K562 (cell line): Measurements from ENCODE around the gene PPP1R12B. TPM values are rescaled to one million over a fixed set of nuclear protein-coding genes. Genes with fewer than 3 reads are reported as not detected.

Source experiments
- EGR1 ChIP-seq: fragments of 450-650 bp; conservative IDR thresholded peaks from 2 replicates; pipeline ENCODE4 v1.6.1; 2017; ENCODE audit warnings: mild to moderate bottlenecking
- ETV1 ChIP-seq: fragments of 450-650 bp; conservative IDR thresholded peaks from 2 replicates; pipeline ENCODE4 v1.6.1; 2016; ENCODE audit warnings: missing genetic modification characterization, control low read depth, low read depth, missing compliant biosample characterization
- GTF2B ChIP-seq: IDR thresholded peaks from 2 replicates; pipeline ENCODE4 v1.6.1; 2011; ENCODE audit not compliant: insufficient read length; ENCODE audit errors: extremely low read depth
- GTF2E2 ChIP-seq: fragments of 200-800 bp; sonication (Bioruptor generic); IDR thresholded peaks from 2 replicates; pipeline ENCODE4 v1.6.1; 2016; ENCODE audit warnings: missing genetic modification characterization, missing compliant biosample characterization
- HMGN3 ChIP-seq: IDR thresholded peaks from 2 replicates; pipeline ENCODE4 v1.6.1; 2011; ENCODE audit warnings: borderline replicate concordance, low read depth, mild to moderate bottlenecking, mixed read lengths, low read length; ENCODE audit not compliant: insufficient read length; ENCODE audit errors: extremely low read depth
- KLF6 ChIP-seq: fragments of 250-450 bp; sonication (Bioruptor Pico); IDR thresholded peaks from 2 replicates; pipeline ENCODE4 v1.4.0; 2020; ENCODE audit warnings: mild to moderate bottlenecking, moderate library complexity, borderline replicate concordance
- LCOR ChIP-seq: sonication (generic); formaldehyde crosslinking; IDR thresholded peaks from 2 replicates; pipeline ENCODE4 v1.8.0; 2022; ENCODE audit warnings: mild to moderate bottlenecking, missing genetic modification reagents
- MCM5 ChIP-seq: fragments of 450-650 bp; IDR thresholded peaks from 2 replicates; pipeline ENCODE4 v1.6.1; 2016; ENCODE audit warnings: low read depth
- NFATC3 ChIP-seq: fragments of 450-650 bp; IDR thresholded peaks from 2 replicates; pipeline ENCODE4 v1.6.1; 2017; ENCODE audit warnings: mild to moderate bottlenecking
- NR2C1 ChIP-seq, 2 experiments: fragments of 450-650 bp; IDR thresholded peaks; 2 replicates each; pipeline ENCODE4 v1.6.1; 2017; ENCODE audit warnings: mild to moderate bottlenecking in 2 of 2, antibody characterized with exemption in 1 of 2, inconsistent platforms in 1 of 2, missing compliant biosample characterization in 1 of 2, missing genetic modification characterization in 1 of 2
- RBFOX2 ChIP-seq: fragments of 200-400 bp; formaldehyde crosslinking; IDR thresholded peaks from 2 replicates; pipeline ENCODE4 v1.6.1; 2017; ENCODE audit warnings: low read depth, mild to moderate bottlenecking, low read length, moderate library complexity
- RBM14 ChIP-seq: fragments of 200-400 bp; formaldehyde crosslinking; IDR thresholded peaks from 2 replicates; pipeline ENCODE4 v1.6.1; 2018; ENCODE audit warnings: low read depth, mild to moderate bottlenecking, low read length, moderate library complexity, borderline replicate concordance; ENCODE audit not compliant: insufficient read depth
- SMARCA4 ChIP-seq: fragments of 450-650 bp; IDR thresholded peaks from 2 replicates; pipeline ENCODE4 v1.6.1; 2016
- TAL1 ChIP-seq: fragments of 450-650 bp; IDR thresholded peaks from 2 replicates; pipeline ENCODE4 v1.6.1; 2016; ENCODE audit warnings: mild to moderate bottlenecking
- ZBTB49 ChIP-seq: sonication (generic); formaldehyde crosslinking; IDR thresholded peaks from 2 replicates; pipeline ENCODE4 v1.8.0; 2022; ENCODE audit warnings: missing genetic modification reagents, mild to moderate bottlenecking, borderline replicate concordance
- ZBTB7A ChIP-seq: IDR thresholded peaks from 2 replicates; pipeline ENCODE4 v1.6.1; 2011; ENCODE audit warnings: low read depth, mild to moderate bottlenecking, low read length, moderate library complexity, borderline replicate concordance; ENCODE audit not compliant: control insufficient read depth
- ZNF347 ChIP-seq: fragments of 450-650 bp; formaldehyde crosslinking; IDR thresholded peaks from 2 replicates; pipeline ENCODE4 v1.4.0; 2020; ENCODE audit warnings: low read depth, mild to moderate bottlenecking, moderate library complexity
- ZNF436 ChIP-seq: fragments of 250-450, 450-650 bp; sonication (Bioruptor Pico); formaldehyde crosslinking; IDR thresholded peaks from 2 replicates; pipeline ENCODE4 v1.7.0; 2020; ENCODE audit warnings: mild to moderate bottlenecking
- ZNF589 ChIP-seq: fragments of 200-800 bp; sonication (Bioruptor generic); IDR thresholded peaks from 2 replicates; pipeline ENCODE4 v1.6.1; 2016; ENCODE audit warnings: low read depth, missing genetic modification characterization, missing compliant biosample characterization
- polyA plus RNA-seq, 8 experiments: library from polyadenylated mRNA; depleted of rRNA in 4 of 8; stranded (reverse) in 5 of 8; unstranded in 3 of 8; fragments of >200 nt; fragmentation: Nextera tagmentation in 2 of 8; fragmentation: Illumina TruSeq in 1 of 8; extraction: Ambion mirVana in 2 of 8; extraction: Trizol in 1 of 8; gene quantifications; 2 replicates each; pipeline versions ENCODE4 v1.2.1 to v1.2.3, GENCODE V29; 2011 to 2014; ENCODE audit warnings: inconsistent platforms in 1 of 8, missing spikeins in 1 of 8
- total RNA-seq, 7 experiments: library from RNA; depleted of rRNA in 6 of 7; stranded (reverse); fragments of >200 nt in 6 of 7; fragmentation: Illumina TruSeq in 2 of 7; extraction: Trizol in 2 of 7; gene quantifications; 2 replicates each; pipeline versions ENCODE4 v1.2.1 to v1.2.3, GENCODE V29; 2011 to 2021; ENCODE audit warnings: low replicate concordance in 1 of 7
- TF ChIP-seq, protein P1 (sequence below): fragments of 200-800 bp; sonication (Bioruptor generic); IDR thresholded peaks from 2 replicates; pipeline ENCODE4 v1.6.1; 2016; ENCODE audit warnings: missing genetic modification characterization, missing compliant biosample characterization

The PPP1R12B gene
- total and polyA plus RNA-seq, 9 of the 15 experiments (the other 6 are each of a cell fraction or from before 2014, with no cell fraction given): 0.73 to 16.9 (median 13.6) TPM

DNA sequence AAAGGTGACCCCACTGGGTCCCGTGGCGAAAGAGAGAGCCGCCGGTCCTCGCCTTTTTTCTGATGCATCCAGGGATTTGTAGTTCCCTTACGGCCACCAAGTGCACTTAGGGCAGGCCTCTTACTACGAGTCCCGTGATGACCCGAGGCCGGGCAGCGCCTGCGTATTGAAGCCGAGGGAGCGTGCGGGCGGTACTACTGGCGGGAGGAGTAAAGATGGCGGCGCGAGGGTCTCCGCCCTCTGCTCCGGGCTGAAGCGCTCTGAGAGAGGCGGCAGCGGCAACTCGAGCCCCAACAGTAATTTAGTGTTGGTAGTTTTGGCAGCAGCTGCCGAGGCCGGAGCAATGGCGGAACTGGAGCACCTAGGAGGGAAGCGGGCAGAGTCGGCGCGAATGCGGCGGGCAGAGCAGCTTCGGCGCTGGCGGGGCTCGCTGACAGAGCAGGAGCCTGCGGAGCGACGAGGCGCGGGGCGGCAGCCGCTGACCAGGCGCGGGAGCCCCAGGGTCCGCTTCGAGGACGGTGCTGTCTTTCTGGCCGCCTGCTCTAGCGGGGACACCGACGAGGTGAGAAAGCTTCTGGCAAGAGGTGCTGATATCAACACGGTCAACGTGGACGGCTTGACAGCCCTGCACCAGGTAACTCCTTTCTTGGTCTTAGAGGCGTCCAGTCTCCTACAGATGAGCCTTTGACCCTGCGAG lies at the start of gene PPP1R12B (continued):
- peak; percentile 86 for TF ChIP-seq ZBTB7A
- no peak for TF ChIP-seq RBM14
- no peak for TF ChIP-seq ZBTB49
- no peak for TF ChIP-seq TAL1
- peak; percentile 95 for TF ChIP-seq RBFOX2
- TF ChIP-seq ZNF589 (CRISPR knock-in tag): 0 out of 2 replicates have a peak, but pooled peaks have one; percentile 83
- TF ChIP-seq, protein P1, sequence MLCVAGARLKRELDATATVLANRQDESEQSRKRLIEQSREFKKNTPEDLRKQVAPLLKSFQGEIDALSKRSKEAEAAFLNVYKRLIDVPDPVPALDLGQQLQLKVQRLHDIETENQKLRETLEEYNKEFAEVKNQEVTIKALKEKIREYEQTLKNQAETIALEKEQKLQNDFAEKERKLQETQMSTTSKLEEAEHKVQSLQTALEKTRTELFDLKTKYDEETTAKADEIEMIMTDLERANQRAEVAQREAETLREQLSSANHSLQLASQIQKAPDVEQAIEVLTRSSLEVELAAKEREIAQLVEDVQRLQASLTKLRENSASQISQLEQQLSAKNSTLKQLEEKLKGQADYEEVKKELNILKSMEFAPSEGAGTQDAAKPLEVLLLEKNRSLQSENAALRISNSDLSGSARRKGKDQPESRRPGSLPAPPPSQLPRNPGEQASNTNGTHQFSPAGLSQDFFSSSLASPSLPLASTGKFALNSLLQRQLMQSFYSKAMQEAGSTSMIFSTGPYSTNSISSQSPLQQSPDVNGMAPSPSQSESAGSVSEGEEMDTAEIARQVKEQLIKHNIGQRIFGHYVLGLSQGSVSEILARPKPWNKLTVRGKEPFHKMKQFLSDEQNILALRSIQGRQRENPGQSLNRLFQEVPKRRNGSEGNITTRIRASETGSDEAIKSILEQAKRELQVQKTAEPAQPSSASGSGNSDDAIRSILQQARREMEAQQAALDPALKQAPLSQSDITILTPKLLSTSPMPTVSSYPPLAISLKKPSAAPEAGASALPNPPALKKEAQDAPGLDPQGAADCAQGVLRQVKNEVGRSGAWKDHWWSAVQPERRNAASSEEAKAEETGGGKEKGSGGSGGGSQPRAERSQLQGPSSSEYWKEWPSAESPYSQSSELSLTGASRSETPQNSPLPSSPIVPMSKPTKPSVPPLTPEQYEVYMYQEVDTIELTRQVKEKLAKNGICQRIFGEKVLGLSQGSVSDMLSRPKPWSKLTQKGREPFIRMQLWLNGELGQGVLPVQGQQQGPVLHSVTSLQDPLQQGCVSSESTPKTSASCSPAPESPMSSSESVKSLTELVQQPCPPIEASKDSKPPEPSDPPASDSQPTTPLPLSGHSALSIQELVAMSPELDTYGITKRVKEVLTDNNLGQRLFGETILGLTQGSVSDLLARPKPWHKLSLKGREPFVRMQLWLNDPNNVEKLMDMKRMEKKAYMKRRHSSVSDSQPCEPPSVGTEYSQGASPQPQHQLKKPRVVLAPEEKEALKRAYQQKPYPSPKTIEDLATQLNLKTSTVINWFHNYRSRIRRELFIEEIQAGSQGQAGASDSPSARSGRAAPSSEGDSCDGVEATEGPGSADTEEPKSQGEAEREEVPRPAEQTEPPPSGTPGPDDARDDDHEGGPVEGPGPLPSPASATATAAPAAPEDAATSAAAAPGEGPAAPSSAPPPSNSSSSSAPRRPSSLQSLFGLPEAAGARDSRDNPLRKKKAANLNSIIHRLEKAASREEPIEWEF (CRISPR knock-in tag): no peak
- TF ChIP-seq MCM5: no peak
- no peak for TF ChIP-seq NFATC3
- peak; percentile 52 for TF ChIP-seq EGR1
- TF ChIP-seq HMGN3: peak; percentile 61
- TF ChIP-seq ZNF347 (CRISPR knock-in tag): no peak
- peak; percentile 86; the same call in 1 of the 2 replicates for TF ChIP-seq KLF6 (CRISPR knock-in tag)
- TF ChIP-seq ZNF436 (CRISPR knock-in tag): no peak
- peak; percentile 54 for TF ChIP-seq LCOR (CRISPR knock-in tag)
- TF ChIP-seq SMARCA4: no peak
- TF ChIP-seq GTF2E2 (tag): no peak
- no peak for TF ChIP-seq GTF2B
- TF ChIP-seq ETV1 (tag): no peak
- peak; percentile 99 for TF ChIP-seq NR2C1 (IDR thresholded peaks at IDR 0.05)
- peak; percentile 100 for TF ChIP-seq NR2C1 (tag; IDR thresholded peaks at IDR 0.05)
